NCI-H1694 treated with DMSO at 0.1 percent for 48 hours (cell line): ENCODE data around the gene BCL2L15.
"Not testable (repeated sequence)": the region's sequence is repeated elsewhere in the genome, so short reads cannot be mapped to it uniquely, and the experiment has no call there.

Experiments
- DNase-seq: peaks from one replicate; lab custom pipeline; 2025; lab: John Stamatoyannopoulos, UW

The BCL2L15 gene

DNA sequence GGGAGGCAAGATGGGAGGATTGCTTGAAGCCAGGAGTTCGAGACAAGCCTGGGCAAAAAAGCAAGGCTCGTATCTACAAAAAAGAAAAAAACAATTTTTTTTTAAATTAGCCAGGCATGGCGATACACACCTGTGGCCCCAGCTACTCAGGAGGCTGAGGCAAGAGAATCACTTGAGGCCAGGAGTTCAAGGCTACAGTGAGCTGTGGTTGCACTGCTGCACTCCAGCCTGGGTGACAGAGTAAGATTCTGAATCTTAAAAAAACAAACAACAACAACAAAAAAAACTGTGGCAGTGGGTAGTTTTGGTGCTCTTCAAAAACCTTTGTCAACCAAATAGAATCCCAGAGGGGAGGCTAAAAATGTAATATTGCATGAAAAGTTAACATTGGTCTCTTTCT lies 16.6 kb downstream of the BCL2L15 start:
- DNase-seq: no peak

DNA sequence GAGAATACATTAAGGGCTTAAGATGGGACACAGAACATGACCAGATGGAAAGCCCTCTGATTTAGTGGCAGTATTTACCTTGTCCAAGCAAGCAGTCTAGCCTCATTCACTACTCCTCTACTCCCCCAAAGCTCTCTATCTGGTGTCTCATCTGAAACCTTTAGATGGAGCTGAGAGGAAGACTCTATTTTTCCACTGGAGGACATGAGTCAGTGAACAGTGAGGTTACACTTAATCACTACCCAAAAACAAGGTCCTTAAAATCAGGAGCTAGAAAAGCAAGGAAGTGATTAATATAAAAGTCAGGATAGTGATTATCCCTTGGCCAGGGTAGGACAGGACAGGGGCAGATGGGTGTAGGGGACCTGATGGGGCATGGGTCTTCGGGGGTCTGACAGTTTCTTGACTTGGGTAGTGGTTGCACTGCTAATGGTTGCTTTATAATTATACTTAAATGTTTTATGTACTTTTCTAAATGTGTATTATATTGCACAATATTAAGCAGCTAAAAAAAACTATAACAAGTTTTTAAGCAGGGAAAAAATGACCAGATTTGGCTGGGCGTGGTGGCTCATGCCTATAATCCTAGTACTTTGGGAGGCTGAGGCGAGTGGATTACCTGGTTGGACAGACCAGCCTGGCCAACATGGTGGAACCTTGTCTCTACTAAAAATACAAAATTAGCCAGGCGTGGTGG lies 18.8 kb downstream of the BCL2L15 start:
- DNase-seq: no peak

DNA sequence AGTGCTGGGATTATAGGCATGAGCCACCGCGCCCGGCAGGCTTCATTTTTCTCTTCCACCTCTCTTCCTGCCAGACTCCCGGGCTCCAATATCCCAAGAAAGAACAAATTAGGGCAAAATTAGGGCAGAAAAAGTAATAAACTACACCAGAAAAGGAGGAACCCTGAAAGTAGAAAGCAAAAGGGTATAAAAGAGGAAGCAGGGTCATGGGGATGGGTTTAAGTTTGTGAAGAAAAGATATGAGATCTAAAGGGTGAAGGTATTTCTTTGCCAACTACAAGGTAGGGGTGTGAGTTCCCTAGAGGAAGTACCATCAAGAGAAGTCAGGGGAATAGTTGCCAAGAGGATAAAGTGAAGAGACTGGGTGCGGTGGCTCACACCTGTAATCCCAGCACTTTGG lies 25.7 kb downstream of the BCL2L15 start:
- no peak for DNase-seq

DNA sequence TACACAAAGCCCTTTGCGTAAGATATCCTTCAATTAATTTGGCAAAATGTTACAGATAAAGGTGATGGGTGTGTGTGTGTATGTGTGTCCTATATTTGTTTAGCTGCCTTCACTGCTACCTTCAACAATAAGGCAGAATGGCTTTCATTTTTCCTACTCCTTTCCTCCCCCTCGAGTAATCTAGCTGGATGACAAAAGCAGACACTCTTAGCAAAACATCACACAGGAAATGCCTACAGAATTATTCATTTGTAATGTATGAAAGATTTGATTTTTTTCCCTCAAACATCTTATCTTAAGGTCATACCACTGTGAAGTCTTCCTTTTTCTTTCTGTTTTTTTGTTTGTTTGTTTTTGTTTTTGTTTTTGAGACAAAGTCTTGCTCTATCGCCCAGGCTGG lies 26.5 kb downstream of the BCL2L15 start:
- DNase-seq: no peak

DNA sequence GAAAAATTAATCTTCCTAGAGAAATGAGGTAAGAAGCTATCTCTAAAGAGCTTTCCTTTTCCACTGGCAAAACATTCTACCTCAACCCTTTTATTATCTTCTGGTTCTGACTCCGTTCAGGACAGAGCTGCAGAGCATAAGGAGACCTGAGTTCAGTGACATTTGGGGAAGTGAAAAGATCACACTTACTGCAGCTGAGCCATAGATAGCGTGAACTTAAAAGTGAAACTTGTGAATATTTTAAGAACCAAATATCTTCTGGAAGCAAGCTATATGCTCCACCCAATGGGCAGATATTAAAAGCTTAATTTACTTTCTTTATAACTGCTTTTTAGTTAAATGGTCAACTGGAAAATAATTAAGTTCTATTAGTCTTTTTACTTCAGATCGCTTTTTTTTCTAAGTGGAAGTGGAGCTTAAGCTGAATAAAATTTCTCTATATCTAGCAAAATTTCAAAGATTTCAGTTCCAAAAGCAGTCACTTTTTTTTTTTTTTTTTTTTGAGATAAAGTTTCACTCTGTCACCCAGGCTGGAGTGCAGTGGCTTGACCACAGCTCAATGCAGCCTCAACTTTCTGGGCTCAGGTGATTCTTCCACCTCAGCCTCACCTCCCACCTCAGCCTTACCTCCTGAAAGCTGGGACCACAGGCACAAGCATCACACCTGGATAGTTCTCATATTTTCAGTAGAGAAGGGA lies 27.8 kb downstream of the BCL2L15 start:
- DNase-seq: no peak

DNA sequence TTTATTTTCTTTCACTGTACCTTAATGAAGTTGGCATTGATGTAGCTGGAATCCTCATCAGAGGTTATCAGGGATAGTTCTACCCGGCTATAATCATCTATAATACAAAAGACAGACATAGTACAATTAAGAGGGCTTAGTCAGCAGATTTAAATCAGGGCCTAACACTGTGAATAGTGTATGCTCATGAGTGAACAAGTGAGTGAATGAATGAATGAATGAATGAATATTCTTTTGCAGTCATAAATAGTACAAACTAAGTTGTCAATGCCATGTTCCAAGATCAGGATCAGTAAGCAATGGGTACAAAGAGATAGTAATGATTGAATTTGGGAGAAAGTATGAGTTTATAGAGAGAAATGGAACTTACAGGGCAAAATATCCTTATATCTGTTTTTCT lies 28.4 kb downstream of the BCL2L15 start:
- no peak for DNase-seq

DNA sequence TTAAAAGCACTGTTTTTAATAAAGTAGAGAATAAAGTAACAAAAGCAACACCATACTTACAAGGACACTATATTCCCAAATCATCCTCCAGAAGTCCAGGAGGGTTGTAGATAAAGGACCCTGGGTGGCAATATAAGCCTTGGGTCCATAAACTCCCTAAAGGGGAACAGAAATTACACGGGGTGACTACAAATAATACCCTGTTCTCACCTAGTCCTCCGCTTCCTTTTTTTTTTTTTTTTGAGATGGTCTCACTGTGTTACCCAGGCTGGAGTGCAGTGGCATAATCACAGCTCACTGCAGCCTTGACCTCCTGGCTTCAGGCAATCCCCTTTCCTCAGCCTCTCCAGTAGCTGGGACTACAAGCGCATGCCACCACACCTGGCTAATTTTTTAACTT lies 29.0 kb downstream of the BCL2L15 start:
- no peak for DNase-seq

DNA sequence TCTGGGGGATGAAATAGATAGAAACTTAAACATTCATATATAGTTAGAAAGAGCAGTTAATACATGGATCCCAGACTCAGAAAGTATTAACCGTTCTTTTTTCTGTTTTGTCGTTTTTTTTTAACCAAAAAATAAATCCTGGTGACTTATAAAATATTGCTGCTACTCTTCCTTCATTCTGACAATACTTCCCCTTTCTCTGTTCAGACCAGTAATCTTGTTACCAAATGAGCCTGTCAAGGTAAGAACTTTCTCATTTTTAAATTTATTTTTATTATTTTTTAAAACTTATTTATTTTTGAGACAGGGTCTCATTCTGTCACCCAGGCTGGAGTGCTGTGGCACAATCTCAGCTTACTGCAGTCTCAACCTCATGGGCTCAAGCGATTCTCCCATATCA lies 29.6 kb downstream of the BCL2L15 start:
- no peak for DNase-seq

DNA sequence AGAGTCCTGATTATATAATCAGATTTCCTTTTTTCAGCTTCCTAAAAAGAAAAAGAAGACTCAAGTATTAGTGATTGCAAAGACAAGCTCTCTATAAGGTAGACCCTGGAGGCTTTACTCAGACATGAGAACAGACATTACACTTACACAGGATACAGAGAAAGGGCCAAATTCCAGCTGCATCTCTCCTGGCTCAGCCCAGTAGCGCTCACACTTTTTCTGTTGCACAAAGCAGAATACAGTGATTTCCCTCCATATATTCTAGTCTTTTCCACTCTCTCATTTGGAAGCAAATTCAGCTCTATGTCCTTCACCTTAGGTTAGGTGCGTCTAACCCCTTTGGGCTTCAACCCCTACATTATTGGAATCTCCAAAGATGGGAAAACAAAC lies 31.0 kb downstream of the BCL2L15 start:
- no peak for DNase-seq

DNA sequence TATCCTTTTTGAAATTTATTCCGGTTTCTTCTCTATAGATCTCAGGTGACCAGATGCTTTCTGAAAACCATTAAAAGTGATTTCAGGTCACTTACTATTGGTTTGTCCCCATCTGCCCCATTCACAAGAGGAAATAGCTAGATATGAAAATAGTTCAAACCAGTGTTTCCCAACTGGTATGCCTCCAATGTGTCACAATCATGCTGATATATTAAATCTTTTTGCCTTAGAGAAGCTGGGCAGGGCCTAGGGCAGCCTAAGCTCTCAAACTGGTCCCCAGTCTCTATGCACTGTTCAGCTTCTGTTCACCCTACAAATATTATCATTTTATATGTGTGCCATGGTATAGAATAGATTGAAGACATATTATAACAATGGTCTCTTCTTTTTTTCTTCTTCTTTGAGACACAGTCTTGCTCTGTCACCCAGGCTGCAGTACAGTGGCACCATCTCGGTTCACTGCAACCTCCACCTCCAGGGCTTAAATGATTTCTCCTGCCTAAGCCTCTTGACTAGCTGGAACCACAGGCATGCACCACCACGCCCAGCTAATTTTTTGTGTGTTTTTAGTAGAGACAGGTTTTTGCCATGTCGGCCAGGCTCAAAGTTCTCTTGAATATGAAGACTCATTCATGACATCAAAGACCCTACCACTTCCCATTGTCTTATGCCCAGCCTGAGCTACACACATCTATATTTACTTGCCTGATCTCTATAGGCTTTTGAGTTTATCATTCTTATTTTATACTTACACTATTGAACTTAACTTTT lies 31.6 kb downstream of the BCL2L15 start:
- no peak for DNase-seq

DNA sequence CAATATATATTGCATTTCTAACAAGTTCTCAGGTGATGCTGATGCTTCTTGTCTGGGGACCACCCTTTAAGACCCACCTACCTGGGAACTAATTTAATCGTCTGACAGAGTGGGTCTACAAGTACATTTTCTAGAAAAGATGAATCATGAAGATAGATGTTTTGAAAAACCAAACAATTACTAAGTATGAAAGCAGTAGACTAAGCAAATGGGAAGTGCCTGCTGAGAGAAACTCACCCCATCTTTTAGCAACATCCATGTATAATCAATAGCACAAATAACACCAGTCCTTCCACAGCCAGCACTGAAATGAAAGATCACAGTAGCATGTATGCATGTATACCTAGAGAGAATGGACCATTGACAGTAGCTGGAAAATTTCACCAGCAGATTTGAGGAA lies 33.1 kb downstream of the BCL2L15 start:
- no peak for DNase-seq

DNA sequence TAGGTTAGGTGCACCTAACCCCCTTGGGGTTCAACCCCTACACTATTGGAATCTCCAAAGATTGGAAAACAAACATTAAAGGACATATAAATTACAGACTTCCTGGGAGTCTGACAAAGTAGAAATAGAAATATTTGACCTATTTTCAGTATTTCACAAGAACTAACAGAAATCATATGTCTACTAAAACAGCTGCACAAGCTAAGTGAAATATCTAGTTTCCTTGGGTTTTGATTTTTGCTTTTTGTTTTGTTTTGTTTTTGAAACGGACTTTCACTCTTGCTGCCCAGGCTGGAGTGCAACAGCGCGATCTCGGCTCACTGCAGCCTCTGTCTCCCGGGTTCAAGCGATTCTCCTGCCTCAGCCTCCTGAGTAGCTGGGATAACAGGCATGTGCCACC lies 34.7 kb downstream of the BCL2L15 start:
- DNase-seq: not testable (repeated sequence)

DNA sequence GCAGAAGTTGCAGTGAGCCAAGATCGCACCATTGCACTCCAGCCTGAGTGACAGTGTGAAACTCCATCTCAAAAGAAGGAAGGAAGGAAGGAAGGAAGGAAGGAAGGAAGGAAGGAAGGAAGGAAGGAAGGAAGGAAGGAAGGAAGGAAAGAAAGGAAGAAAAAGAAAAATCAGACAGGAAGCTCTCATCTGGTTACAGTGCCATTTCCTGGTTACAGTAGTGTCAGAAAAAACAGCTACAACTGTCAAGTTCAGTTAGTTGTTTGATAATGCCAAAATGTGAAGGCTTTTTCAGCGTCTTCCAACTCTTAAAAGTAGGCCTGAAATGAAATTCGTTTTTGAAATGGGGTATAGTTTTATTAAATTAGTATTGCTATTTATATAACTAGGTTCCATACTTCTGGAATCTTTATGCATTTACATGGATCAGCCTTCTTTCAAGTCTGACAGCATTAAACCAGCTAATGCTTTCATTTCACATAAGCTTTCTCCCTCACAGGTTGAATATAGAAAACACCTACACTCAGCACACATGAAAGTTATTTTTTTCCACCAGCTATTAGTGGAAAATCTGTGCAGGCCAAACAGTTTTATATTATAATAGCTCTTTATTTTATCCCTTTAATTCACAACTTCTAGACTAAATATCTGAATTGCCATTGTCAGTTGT lies 37.1 kb downstream of the BCL2L15 start:
- no peak for DNase-seq

DNA sequence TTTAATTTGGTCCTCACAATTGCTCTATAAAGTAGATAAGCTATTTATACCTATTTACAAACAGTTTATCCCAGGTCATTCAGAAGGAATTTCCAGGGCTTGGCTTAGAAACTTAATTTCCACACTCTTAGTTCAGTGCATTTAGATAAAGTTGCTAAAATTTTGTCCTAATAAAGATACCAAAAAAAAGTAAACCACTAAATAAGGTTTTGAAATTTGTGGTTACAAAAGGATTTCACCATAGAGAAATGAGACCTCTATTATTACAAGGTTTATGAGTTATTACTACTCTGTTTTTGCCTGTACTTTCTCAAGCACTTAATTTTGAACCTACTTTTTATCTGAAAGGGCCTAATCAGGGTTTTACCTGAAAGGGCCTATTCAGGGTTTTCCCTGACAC lies 38.3 kb downstream of the BCL2L15 start:
- DNase-seq: no peak

DNA sequence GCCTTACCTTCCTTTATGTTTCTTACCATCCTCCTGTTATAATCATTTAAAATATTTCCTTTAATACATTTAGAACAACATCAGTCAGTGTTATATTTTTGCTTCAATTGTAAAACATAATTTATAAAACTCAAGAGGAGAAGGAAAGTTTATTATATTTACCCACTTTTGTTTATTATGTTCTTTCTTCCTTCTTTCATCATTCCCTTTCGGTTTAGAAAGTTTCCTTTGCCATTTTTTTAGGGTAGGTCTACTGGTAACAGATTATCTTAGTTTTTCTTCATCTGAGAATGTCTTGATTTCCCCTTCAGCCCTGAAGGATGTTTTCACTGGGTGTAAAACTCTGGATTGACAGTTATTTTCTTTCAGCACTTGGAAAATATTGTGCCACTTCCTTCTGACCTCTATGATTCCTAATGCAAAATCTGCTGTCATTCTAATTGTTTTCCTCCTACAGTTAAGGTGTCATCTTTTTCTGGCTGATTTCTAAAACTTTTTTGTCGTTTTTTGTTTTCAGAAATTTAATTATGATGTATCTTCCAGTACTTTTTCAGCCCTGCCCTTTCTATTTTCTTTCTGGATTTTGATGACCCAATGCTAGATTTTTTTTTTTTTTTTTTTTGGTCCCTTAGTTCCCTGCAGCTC lies 40.9 kb downstream of the BCL2L15 start:
- no peak for DNase-seq

DNA sequence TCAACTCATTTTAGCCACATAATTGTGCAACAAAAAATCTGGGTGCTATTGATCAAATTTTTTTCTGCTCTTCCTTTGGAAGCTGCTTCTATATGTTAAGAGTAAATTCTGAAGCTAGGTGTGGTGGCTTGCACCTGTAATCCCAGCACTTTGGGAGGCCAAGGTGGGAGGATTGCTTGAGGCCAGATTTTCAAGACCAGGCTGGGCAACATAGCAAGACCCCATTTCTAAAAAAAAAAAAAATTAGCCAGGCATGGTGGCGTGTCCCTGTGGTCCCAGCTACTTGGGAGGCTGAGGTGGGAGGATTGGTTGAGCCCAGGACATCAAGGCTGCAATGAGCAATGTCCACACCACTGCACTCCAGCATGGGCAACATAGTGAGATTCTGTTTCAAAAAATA lies 50.8 kb downstream of the BCL2L15 start:
- no peak for DNase-seq

DNA sequence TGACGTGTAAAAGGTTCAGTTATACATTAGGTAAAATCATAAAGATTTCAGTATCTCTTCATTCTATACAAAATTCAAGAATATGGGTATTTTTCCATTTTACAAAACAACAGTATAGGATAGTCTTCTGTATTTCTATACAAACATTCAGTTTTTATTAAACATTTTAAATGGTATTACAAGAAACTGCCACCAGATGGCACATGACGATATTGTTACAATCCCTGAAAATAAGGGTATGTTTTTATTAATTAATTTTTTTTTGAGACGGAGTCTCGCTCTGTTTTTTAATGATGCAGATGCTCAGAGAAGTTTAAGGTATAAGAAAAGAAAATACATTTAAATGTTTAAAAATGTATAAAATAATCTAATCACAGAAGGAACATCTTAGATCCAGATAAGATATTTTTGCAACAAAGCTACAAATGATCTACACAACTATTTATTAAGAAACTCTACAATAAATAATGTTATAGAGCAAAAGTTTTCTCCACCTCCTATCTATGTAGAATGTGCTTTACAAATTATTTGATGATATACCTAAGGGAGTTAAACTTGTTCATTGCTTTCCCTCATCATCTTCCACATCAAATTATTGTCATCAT lies 51.6 kb downstream of the BCL2L15 start:
- peak; percentile 79 for DNase-seq

DNA sequence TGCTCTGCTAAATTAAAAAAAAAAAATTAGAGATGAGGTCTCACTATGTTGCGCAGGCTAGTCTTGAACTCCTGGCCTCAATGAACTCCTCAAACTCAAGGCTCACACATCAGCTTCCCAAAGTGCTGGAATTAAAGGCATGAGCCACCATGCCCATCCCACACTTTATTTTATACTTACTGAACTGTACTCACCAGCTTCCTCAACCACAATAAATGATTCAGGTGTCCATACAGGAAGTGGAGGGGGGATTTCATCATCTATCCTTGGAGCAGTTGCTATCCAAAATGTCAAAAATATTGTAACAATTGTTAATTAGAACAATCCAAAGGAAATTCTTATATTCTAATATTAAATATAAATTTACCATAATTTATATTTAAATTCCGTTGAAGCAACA lies 52.7 kb downstream of the BCL2L15 start:
- DNase-seq: no peak
